Measurements from ENCODE around the gene UVRAG.

The UVRAG gene

GRCh38 chr11:76155500-76156227, 340.7 kb downstream of the UVRAG start:
- Mint-ChIP-seq H3K4me1 (peaks cover 23 to 26% of the 10 kb centered on the region in 2 donors), H3K4me3 (no peak overlapping the region), H3K27ac (no peak overlapping the region), H3K27me3 (peaks cover 0 to 4% of the 10 kb centered on the region in 2 donors), H3K36me3 (no peaks in the 10 kb centered on the region), H3K9me3 (no peaks in the 10 kb centered on the region)
- ATAC-seq (replicated peaks) (no peak), DNase-seq (no peak)

DNA sequence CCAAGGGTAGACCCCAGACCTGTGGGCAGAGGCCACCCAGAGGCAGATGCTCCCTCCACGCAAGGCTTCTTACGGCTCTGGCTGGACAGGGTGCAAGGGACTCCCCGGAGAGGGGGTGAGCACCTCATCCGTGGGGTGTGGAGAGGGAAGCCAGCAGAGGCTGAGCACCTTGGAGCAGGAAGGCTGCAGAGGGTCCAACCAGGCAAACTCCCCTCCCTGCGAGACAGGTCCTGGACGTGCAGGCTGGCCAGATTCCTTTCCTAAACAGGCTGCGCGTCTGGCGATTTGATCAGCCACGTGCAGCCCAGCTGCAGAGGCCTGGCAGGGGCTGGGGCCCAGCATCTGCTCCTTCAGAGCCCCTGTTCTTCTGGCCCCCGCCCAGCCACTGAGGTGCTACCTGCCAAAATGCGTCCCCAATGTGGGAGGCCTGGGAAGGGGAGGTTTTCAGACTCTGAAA, 342.0 kb downstream of the UVRAG start:
- DNase-seq (no peak), ATAC-seq (replicated peaks) (no peak)
- no peak overlapping the region for H3K4me3 Mint-ChIP-seq
- peaks cover 0 to 8% of the 10 kb centered on the region in 2 donors for H3K27me3 Mint-ChIP-seq
- H3K4me1 Mint-ChIP-seq, result peaks cover 19 to 21% of the 10 kb centered on the region in 2 donors
- H3K9me3 Mint-ChIP-seq, result no peaks in the 10 kb centered on the region
- no peaks in the 10 kb centered on the region for H3K36me3 Mint-ChIP-seq
- no peak overlapping the region for H3K27ac Mint-ChIP-seq

DNA sequence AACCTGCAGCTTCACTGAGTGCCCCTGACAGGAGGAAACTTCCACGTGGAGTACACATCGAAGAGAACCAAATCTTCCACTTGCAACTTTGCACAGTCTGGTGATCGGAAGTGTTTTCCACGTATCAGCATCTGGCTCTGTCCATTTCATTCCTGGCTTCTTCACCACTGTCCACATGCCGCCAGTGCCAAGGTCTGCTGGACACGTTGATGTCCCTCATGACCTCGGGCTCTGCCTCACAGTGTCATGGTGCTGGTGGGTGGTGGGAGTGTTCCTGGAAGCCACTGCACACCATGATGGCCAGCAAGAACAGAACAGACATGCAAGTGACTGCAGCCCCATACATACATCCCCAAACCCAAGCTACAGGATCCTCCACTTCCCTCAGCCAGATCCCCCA, 342.9 kb downstream of the UVRAG start:
- peaks cover 11 to 12% of the 10 kb centered on the region in 2 donors for H3K4me1 Mint-ChIP-seq
- no peak overlapping the region for H3K27ac Mint-ChIP-seq
- H3K27me3 Mint-ChIP-seq, result peaks cover 0 to 8% of the 10 kb centered on the region in 2 donors
- H3K4me3 Mint-ChIP-seq, result no peak overlapping the region
- ATAC-seq (replicated peaks) (no peak), DNase-seq (no peak)
- no peaks in the 10 kb centered on the region for H3K9me3 Mint-ChIP-seq
- no peaks in the 10 kb centered on the region for H3K36me3 Mint-ChIP-seq

- ATAC-seq (replicated peaks), result no peak
- Mint-ChIP-seq H3K9me3 (no peaks in the 10 kb centered on the region), H3K4me3 (no peak overlapping the region), H3K4me1 (peaks cover 3 to 4% of the 10 kb centered on the region in 2 donors), H3K27ac (no peak overlapping the region), H3K27me3 (peaks cover under 1 to 9% of the 10 kb centered on the region in 2 donors), H3K36me3 (no peaks in the 10 kb centered on the region)
- DNase-seq, result no peak
Measured at GRCh38 chr11:76158394-76159302, 343.6 kb downstream of the UVRAG start.

DNA sequence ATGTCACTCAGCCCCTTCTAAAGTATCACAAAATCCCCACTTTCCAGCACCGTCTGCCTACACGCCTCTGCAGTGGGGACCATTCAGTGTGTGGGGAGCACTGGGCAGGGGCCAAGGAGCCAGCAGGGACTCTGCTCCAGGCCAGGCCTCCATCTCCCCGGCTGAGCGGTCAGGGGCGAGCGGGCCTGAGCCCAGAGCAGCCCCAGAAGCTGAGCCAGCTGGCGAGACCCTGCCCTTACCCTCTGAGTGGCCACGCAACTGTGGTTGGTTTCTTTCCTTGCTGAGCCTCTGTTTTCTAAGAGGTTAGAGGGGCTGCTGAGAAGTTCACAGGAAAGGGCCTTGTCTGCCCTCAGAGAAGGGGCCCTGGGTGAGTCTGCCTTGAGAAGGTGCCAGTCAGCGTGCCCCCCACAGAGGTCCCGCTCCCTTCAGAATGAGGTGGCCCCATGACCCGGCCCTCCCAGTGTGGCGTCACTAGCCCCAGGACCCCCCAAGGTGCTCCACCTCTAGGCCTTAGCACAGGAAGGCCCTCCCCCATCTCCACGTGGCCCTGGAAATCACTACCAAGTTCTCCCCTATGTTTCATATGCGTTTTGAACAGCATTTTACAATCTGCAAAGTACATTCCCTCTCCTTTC, 344.4 kb downstream of the UVRAG start:
- H3K27ac Mint-ChIP-seq, result no peak overlapping the region
- ATAC-seq (replicated peaks) (no peak), DNase-seq (no peak)
- H3K9me3 Mint-ChIP-seq, result no peaks in the 10 kb centered on the region
- peaks cover 6 to 14% of the 10 kb centered on the region in 2 donors for H3K27me3 Mint-ChIP-seq
- H3K4me3 Mint-ChIP-seq, result no peak overlapping the region
- H3K36me3 Mint-ChIP-seq, result no peaks in the 10 kb centered on the region
- peaks cover 0 to 3% of the 10 kb centered on the region in 2 donors for H3K4me1 Mint-ChIP-seq

DNA sequence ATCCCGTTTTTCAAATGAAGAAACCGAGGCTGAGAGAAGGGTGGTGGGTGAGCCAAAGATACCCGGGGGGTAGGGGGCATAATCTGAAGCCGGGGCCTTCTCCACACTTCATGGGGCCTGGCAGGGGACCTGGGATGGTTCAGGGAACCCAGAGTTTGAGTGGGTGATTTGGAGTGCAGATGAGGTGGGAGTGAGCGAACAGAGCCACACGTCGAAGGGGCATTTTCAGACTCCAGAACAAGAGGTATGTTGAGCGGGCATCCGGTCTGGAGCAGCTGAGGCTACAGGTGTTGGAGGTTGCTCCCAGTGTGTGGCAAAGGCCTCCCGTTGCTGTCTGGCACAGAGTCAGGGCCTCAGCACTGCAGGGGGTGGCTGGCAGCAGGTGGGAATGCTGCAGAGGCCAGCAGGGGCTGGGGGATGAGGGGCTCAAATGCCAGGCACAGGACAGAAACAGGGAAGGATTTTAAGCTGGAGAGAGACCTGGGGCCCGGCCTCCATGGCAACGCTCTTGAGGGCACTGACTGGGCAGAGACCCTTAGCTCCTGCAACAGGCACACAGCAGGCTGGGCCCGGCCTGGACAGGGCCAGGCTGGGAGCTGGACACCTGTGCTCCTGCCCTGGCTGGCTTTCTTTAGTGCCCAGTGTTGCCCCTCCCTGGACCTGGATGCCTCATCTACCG, 345.1 kb downstream of the UVRAG start:
- ATAC-seq (replicated peaks) (no peak), DNase-seq (no peak)
- Mint-ChIP-seq H3K9me3 (no peaks in the 10 kb centered on the region), H3K4me1 (peaks cover 0 to 2% of the 10 kb centered on the region in 2 donors), H3K27ac (no peak overlapping the region), H3K36me3 (no peaks in the 10 kb centered on the region), H3K4me3 (no peak overlapping the region), H3K27me3 (peaks cover 6 to 18% of the 10 kb centered on the region in 2 donors)

GRCh38 chr11:76160856-76161255, 345.8 kb downstream of the UVRAG start:
- peaks cover 6 to 21% of the 10 kb centered on the region in 2 donors for H3K27me3 Mint-ChIP-seq
- no peak overlapping the region for H3K4me3 Mint-ChIP-seq
- no peaks in the 10 kb centered on the region for H3K9me3 Mint-ChIP-seq
- ATAC-seq (replicated peaks), result no peak
- peaks cover 3 to 6% of the 10 kb centered on the region in 2 donors for H3K4me1 Mint-ChIP-seq
- no peak overlapping the region for H3K27ac Mint-ChIP-seq
- DNase-seq, result no peak
- no peaks in the 10 kb centered on the region for H3K36me3 Mint-ChIP-seq

- H3K9me3 Mint-ChIP-seq, result no peaks in the 10 kb centered on the region
- H3K27ac Mint-ChIP-seq, result no peak overlapping the region
- no peaks in the 10 kb centered on the region for H3K36me3 Mint-ChIP-seq
- peaks cover 3 to 11% of the 10 kb centered on the region in 2 donors for H3K4me1 Mint-ChIP-seq
- no peak overlapping the region for H3K4me3 Mint-ChIP-seq
- DNase-seq, result no peak
- peak in 1 of 2 donors; percentile 37 for ATAC-seq (replicated peaks)
- H3K27me3 Mint-ChIP-seq, result peaks cover 6 to 19% of the 10 kb centered on the region in 2 donors
Measured at GRCh38 chr11:76161261-76161961, 346.4 kb downstream of the UVRAG start.

GRCh38 chr11:76162336-76163288, 347.6 kb downstream of the UVRAG start:
- DNase-seq (no peak), ATAC-seq (replicated peaks) (no peak)
- no peak overlapping the region for H3K27ac Mint-ChIP-seq
- peaks cover 7 to 23% of the 10 kb centered on the region in 2 donors for H3K4me1 Mint-ChIP-seq
- no peaks in the 10 kb centered on the region for H3K36me3 Mint-ChIP-seq
- H3K9me3 Mint-ChIP-seq, result no peaks in the 10 kb centered on the region
- H3K4me3 Mint-ChIP-seq, result no peak overlapping the region
- H3K27me3 Mint-ChIP-seq, result peaks cover 6 to 16% of the 10 kb centered on the region in 2 donors

- Mint-ChIP-seq H3K36me3 (no peaks in the 10 kb centered on the region), H3K27ac (no peak overlapping the region), H3K9me3 (no peaks in the 10 kb centered on the region), H3K27me3 (peaks cover 6 to 16% of the 10 kb centered on the region in 2 donors), H3K4me1 (peaks cover 7 to 23% of the 10 kb centered on the region in 2 donors), H3K4me3 (no peak overlapping the region)
- no peak for DNase-seq
- ATAC-seq (replicated peaks), result no peak
Measured at GRCh38 chr11:76163289-76163880, 348.4 kb downstream of the UVRAG start.

DNA sequence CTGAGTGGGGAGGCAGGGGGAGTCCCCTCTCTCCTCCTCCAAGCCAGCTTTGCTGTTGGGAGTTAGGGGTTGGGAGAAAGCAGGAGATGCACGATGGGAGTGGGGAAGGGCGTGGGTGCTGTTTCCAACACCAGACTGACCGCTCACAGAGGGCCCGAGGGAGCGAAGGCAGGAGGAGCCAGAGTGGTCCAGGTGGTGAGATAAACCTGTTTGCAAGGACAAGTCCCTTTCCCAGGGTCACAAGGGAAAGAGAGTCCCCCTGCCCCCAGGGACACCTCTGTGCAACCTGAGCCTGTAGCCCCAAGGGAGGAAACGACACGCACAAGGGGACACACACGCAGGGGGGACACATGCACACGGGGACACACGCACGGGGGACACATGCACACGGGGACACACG, 349.1 kb downstream of the UVRAG start:
- Mint-ChIP-seq H3K4me1 (peaks cover 7 to 23% of the 10 kb centered on the region in 2 donors), H3K27ac (no peak overlapping the region), H3K27me3 (peaks cover 6 to 16% of the 10 kb centered on the region in 2 donors), H3K36me3 (no peaks in the 10 kb centered on the region), H3K4me3 (no peak overlapping the region), H3K9me3 (no peaks in the 10 kb centered on the region)
- DNase-seq (no peak), ATAC-seq (replicated peaks) (no peak)

All from stimulated activated naive B cell treated with anti-CD40 and anti-IgM and Interleukin-4, amounts not matched to agents 10 μg/mL and 1 μg/mL and 100 μg/mL, for 72 hours (primary cell).